ENCODE results near the gene CPED1.
"Not testable (repeated sequence)": the region's sequence is repeated elsewhere in the genome, so short reads cannot be mapped to it uniquely, and the experiment has no call there.

Gene CPED1

GRCh38 chr7:121094829-121095228 is 106.3 kb downstream of the CPED1 start:
- no peak for DNase-seq (ENCODE audit: low read depth in 2 of 2)

GRCh38 chr7:121097577-121097976 is 109.1 kb downstream of the CPED1 start:
- DNase-seq (ENCODE audit: low read depth in 2 of 2) = no peak

GRCh38 chr7:121099572-121099971 is 111.1 kb downstream of the CPED1 start:
- no peak for DNase-seq (ENCODE audit: low read depth in 2 of 2)

GRCh38 chr7:121101083-121101482 is 112.6 kb downstream of the CPED1 start:
- DNase-seq (ENCODE audit: low read depth in 2 of 2) = no peak

GRCh38 chr7:121101621-121102020 is 113.1 kb downstream of the CPED1 start:
- DNase-seq (ENCODE audit: low read depth in 2 of 2) = no peak

GRCh38 chr7:121102619-121103018 is 114.1 kb downstream of the CPED1 start:
- no peak for DNase-seq (ENCODE audit: low read depth in 2 of 2)

GRCh38 chr7:121103086-121103485 is 114.6 kb downstream of the CPED1 start:
- no peak for DNase-seq (ENCODE audit: low read depth in 2 of 2)

- DNase-seq (ENCODE audit: low read depth in 2 of 2) = no peak
These were observed 115.1 kb downstream of the CPED1 start for GRCh38 chr7:121103579-121103978.

- no peak for DNase-seq (ENCODE audit: low read depth in 2 of 2)
These were observed 116.8 kb downstream of the CPED1 start for GRCh38 chr7:121105262-121105661.

GRCh38 chr7:121107923-121108498 is 119.5 kb downstream of the CPED1 start:
- no peak for DNase-seq (ENCODE audit: low read depth in 2 of 2)

- no peak for DNase-seq (ENCODE audit: low read depth in 2 of 2)
These were observed 120.6 kb downstream of the CPED1 start for GRCh38 chr7:121109145-121109544.

GRCh38 chr7:121113288-121113687 is 124.8 kb downstream of the CPED1 start:
- DNase-seq (ENCODE audit: low read depth in 2 of 2) = no peak

- no peak for DNase-seq (ENCODE audit: low read depth in 2 of 2)
These were observed 127.9 kb downstream of the CPED1 start for GRCh38 chr7:121116396-121116795.

GRCh38 chr7:121119047-121119446 is 130.5 kb downstream of the CPED1 start:
- DNase-seq (ENCODE audit: low read depth in 2 of 2) = no peak

GRCh38 chr7:121123032-121123431 is 134.5 kb downstream of the CPED1 start:
- DNase-seq (ENCODE audit: low read depth in 2 of 2) = no peak

- not testable (repeated sequence) for DNase-seq (ENCODE audit: low read depth in 2 of 2)
These were observed 136.9 kb downstream of the CPED1 start for GRCh38 chr7:121125454-121125853.

- no peak for DNase-seq (ENCODE audit: low read depth in 2 of 2)
These were observed 137.7 kb downstream of the CPED1 start for GRCh38 chr7:121126201-121126600.

GRCh38 chr7:121126801-121127534 is 138.5 kb downstream of the CPED1 start:
- no peak for DNase-seq (ENCODE audit: low read depth in 2 of 2)

GRCh38 chr7:121132940-121133339 is 144.4 kb downstream of the CPED1 start:
- no peak for DNase-seq (ENCODE audit: low read depth in 2 of 2)

GRCh38 chr7:121133444-121133843 is 144.9 kb downstream of the CPED1 start:
- no peak for DNase-seq (ENCODE audit: low read depth in 2 of 2)

- no peak for DNase-seq (ENCODE audit: low read depth in 2 of 2)
These were observed 149.1 kb downstream of the CPED1 start for GRCh38 chr7:121137580-121137979.

GRCh38 chr7:121138262-121138933 is 149.9 kb downstream of the CPED1 start:
- no peak for DNase-seq (ENCODE audit: low read depth in 2 of 2)

- DNase-seq (ENCODE audit: low read depth in 2 of 2) = no peak
These were observed 150.9 kb downstream of the CPED1 start for GRCh38 chr7:121139427-121139826.
